CD14-positive monocyte (primary cell): ENCODE results near the gene GALC. TPM values are rescaled to one million over a fixed set of nuclear protein-coding genes. Genes with fewer than 3 reads are reported as not detected.

ENCODE experiments used
- DNase-seq, 3 donors: peaks; one replicate each; pipeline ENCODE4 v3.0.0-alpha.2; 2011 to 2022
- H2AFZ ChIP-seq: 2 replicates; pipeline ENCODE4 v1.6.0; 2012; ENCODE audit warnings: mild to moderate bottlenecking, low read depth, low read length, inconsistent platforms; ENCODE audit not compliant: insufficient read depth, poor library complexity, severe bottlenecking
- H3K27ac ChIP-seq, 2 donors: 1 replicate in 1 of 2; 2 replicates in 1 of 2; pipeline ENCODE4 v1.5.1; 2012 to 2013; ENCODE audit warnings: low read length in 2 of 2, control low read depth in 1 of 2, inconsistent platforms in 1 of 2, low read depth in 1 of 2, mild to moderate bottlenecking in 1 of 2
- H3K27me3 ChIP-seq, 2 donors: one replicate each; pipeline versions ENCODE4 v1.6.0 to v1.6.1; 2011 to 2013; ENCODE audit warnings: low read length in 2 of 2; ENCODE audit not compliant: control insufficient read depth in 2 of 2, insufficient read depth in 2 of 2
- H3K36me3 ChIP-seq, 2 donors: replicated peaks in 1 of 2; 1 replicate in 1 of 2; 2 replicates in 1 of 2; pipeline versions ENCODE4 v1.5.1 to v1.6.1; 2012 to 2013; ENCODE audit warnings: low read length in 2 of 2, control low read depth in 1 of 2, inconsistent platforms in 1 of 2, mild to moderate bottlenecking in 1 of 2; ENCODE audit not compliant: insufficient read depth in 2 of 2, control insufficient read depth in 1 of 2
- H3K4me1 ChIP-seq, 2 donors: 1 replicate in 1 of 2; 2 replicates in 1 of 2; pipeline versions ENCODE4 v1.5.1 to v1.6.1; 2012 to 2013; ENCODE audit warnings: low read length in 2 of 2, control low read depth in 1 of 2, inconsistent platforms in 1 of 2, mild to moderate bottlenecking in 1 of 2, moderate library complexity in 1 of 2; ENCODE audit not compliant: insufficient read depth in 2 of 2, control insufficient read depth in 1 of 2
- H3K4me2 ChIP-seq: replicated peaks from 2 replicates; pipeline ENCODE3; 2012; ENCODE audit warnings: low read length, moderate library complexity, mild to moderate bottlenecking; ENCODE audit not compliant: poor library complexity, severe bottlenecking; ENCODE audit errors: extremely low read depth
- H3K4me3 ChIP-seq, 3 experiments: fragments of 200-600 bp in 1 of 3; sonication (generic) in 1 of 3; replicated peaks in 1 of 3; 1 replicate in 2 of 3; 2 replicates in 1 of 3; pipeline ENCODE4 v1.5.1; 2011 to 2013; ENCODE audit warnings: low read length in 3 of 3, mild to moderate bottlenecking in 3 of 3, control low read depth in 2 of 3, low read depth in 2 of 3, inconsistent platforms in 1 of 3, moderate library complexity in 1 of 3
- H3K79me2 ChIP-seq: 2 replicates; pipeline ENCODE4 v1.6.0; 2012; ENCODE audit warnings: mild to moderate bottlenecking, control low read depth, inconsistent platforms, low read length, moderate library complexity; ENCODE audit not compliant: insufficient read depth
- H3K9ac ChIP-seq: 2 replicates; pipeline ENCODE4 v1.6.0; 2017; ENCODE audit warnings: low read length, mild to moderate bottlenecking; ENCODE audit not compliant: insufficient read depth, poor library complexity, severe bottlenecking
- H3K9me3 ChIP-seq, 2 donors: replicated peaks in 1 of 2; 1 replicate in 1 of 2; 2 replicates in 1 of 2; pipeline versions ENCODE4 v1.5.1 to v1.6.1; 2012 to 2013; ENCODE audit warnings: low read length in 2 of 2, control low read depth in 1 of 2; ENCODE audit not compliant: control insufficient read depth in 1 of 2, insufficient read depth in 1 of 2
- H4K20me1 ChIP-seq: 2 replicates; pipeline ENCODE4 v1.6.0; 2012; ENCODE audit warnings: mild to moderate bottlenecking, low read length, control low read depth, moderate library complexity; ENCODE audit not compliant: insufficient read depth
- H3K27ac Mint-ChIP-seq, 7 donors: one replicate each; pipeline ENCODE4 v1.8.0; 2020; ENCODE audit warnings: mild to moderate bottlenecking in 7 of 7, mixed read lengths in 7 of 7, moderate library complexity in 6 of 7, inconsistent platforms in 2 of 7
- H3K27me3 Mint-ChIP-seq, 3 donors: one replicate each; pipeline ENCODE4 v1.8.0; 2021 to 2022; ENCODE audit warnings: low read depth in 3 of 3, mild to moderate bottlenecking in 3 of 3, mixed read lengths in 3 of 3, moderate library complexity in 3 of 3, inconsistent platforms in 1 of 3
- H3K36me3 Mint-ChIP-seq, 2 donors: one replicate each; pipeline ENCODE4 v1.8.0; 2020; ENCODE audit warnings: mixed read lengths in 2 of 2, inconsistent platforms in 1 of 2, mild to moderate bottlenecking in 1 of 2
- H3K4me1 Mint-ChIP-seq: one replicate; pipeline ENCODE4 v1.8.0; 2020; ENCODE audit warnings: mild to moderate bottlenecking, mixed read lengths
- H3K4me3 Mint-ChIP-seq, 2 donors: one replicate each; pipeline ENCODE4 v1.8.0; 2020; ENCODE audit warnings: mild to moderate bottlenecking in 2 of 2, mixed read lengths in 2 of 2, moderate library complexity in 1 of 2
- H3K9me3 Mint-ChIP-seq, 7 donors: one replicate each; pipeline ENCODE4 v1.8.0; 2020 to 2022; ENCODE audit warnings: mixed read lengths in 7 of 7, mild to moderate bottlenecking in 6 of 7, moderate library complexity in 6 of 7, inconsistent platforms in 2 of 7
- WGBS: methylation state at CpG from one replicate; pipeline ENCODE4 v1.1.5; 2013; ENCODE audit warnings: missing lambda C conversion rate; ENCODE audit not compliant: insufficient coverage; 5-methylcytosine and 5-hydroxymethylcytosine counted together
- intact Hi-C, 2 donors: fragments of 100-400 bp; cut with micrococcal nuclease; formaldehyde crosslinking; loops; one replicate each; pipeline versions ENCODE4 v1.15.0 to v1.15.1; 2023
- polyA plus RNA-seq, 3 donors: library from polyadenylated mRNA; depleted of rRNA in 1 of 3; unstranded in 2 of 3; stranded (reverse) in 1 of 3; fragments of 300-500 nt in 2 of 3; fragments of >200 nt in 1 of 3; fragmentation: Illumina TruSeq in 2 of 3; gene quantifications; 1 replicate in 2 of 3; 2 replicates in 1 of 3; pipeline ENCODE4 v1.2.3, GENCODE V29; 2012 to 2021
- TF ChIP-seq, protein P1 (sequence below): fragments of 200-600 bp; IDR thresholded peaks from one replicate; pipeline ENCODE4 v1.8.0; 2022; ENCODE audit warnings: antibody characterized with exemption, mild to moderate bottlenecking

The GALC gene
- polyA plus RNA-seq, 3 donors = 28.6 to 40.6 (median 33.8) TPM

DNA sequence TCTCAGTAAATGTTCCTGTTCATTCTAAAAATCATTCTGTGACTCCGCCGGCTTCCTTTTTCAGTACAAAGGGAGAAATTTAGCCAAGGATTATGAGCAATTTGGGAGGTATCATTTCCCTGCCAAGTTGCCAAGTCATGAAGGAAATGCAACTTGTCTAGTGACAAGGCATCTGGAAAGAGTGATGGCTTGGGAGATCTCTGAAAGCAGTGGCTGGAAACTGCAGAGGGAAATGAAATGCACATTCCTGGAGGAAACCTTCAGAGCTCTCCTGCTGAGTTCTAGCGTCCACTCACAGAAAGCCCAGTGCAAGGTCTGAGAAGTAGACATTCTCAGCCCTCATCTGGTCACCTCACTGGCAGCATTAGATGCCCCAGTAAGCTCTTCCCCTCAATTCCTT, 91.7 kb downstream of the GALC start:
- Histone ChIP-seq H3K9ac (no peak overlapping the region), H3K4me2 (no peak overlapping the region), H4K20me1 (no peaks in the 10 kb centered on the region), H3K4me3 (no peak overlapping the region), H3K4me1 (no peaks in the 10 kb centered on the region), H3K79me2 (no peaks in the 10 kb centered on the region), H3K27me3 (peaks cover 25 to 28% of the 10 kb centered on the region in 2 donors), H2AFZ (no peak overlapping the region), H3K36me3 (no peaks in the 10 kb centered on the region), H3K9me3 (no peaks in the 10 kb centered on the region), H3K27ac (no peak overlapping the region)
- Mint-ChIP-seq H3K9me3 (peaks cover 0 to 3% (median 0%) of the 10 kb centered on the region in 7 donors), H3K27ac (no peak overlapping the region), H3K36me3 (no peaks in the 10 kb centered on the region), H3K4me3 (no peak overlapping the region), H3K4me1 (no peaks in the 10 kb centered on the region), H3K27me3 (peaks cover 6 to 19% (median 19%) of the 10 kb centered on the region in 3 donors)
- TF ChIP-seq, protein P1, sequence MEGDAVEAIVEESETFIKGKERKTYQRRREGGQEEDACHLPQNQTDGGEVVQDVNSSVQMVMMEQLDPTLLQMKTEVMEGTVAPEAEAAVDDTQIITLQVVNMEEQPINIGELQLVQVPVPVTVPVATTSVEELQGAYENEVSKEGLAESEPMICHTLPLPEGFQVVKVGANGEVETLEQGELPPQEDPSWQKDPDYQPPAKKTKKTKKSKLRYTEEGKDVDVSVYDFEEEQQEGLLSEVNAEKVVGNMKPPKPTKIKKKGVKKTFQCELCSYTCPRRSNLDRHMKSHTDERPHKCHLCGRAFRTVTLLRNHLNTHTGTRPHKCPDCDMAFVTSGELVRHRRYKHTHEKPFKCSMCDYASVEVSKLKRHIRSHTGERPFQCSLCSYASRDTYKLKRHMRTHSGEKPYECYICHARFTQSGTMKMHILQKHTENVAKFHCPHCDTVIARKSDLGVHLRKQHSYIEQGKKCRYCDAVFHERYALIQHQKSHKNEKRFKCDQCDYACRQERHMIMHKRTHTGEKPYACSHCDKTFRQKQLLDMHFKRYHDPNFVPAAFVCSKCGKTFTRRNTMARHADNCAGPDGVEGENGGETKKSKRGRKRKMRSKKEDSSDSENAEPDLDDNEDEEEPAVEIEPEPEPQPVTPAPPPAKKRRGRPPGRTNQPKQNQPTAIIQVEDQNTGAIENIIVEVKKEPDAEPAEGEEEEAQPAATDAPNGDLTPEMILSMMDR = no peak
- intact Hi-C loops = no loop called here
- no peak for DNase-seq
- WGBS = 54% methylated on average over 1 of the region's 3 CpGs

DNA sequence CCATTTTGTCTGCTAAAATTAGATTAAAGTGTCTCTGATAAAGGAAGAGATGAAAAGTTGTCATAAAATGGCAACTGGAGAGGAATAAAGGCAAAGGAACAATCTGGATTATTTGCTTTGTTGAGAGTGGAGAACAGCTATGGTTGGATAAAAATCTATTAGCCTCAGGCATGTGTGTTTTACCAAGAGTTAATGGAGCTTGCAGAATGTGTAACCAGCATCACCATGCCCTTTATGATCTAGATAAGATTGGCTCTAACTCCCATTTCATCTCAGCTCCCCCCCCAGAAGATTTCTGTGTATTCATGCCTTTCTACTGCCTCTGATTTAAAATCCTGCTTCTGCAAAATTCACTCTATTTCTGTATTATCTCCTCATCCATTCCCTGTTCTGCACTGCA, 93.8 kb downstream of the GALC start:
- intact Hi-C loops = no loop called here
- TF ChIP-seq, protein P1 = no peak
- no peak for DNase-seq
- H3K27me3 ChIP-seq = peaks cover 25 to 28% of the 10 kb centered on the region in 2 donors
- H3K27me3 Mint-ChIP-seq = peaks cover 4 to 17% (median 16%) of the 10 kb centered on the region in 3 donors
- no peak overlapping the region for H3K4me3 Mint-ChIP-seq
- no peak overlapping the region for H3K9ac ChIP-seq
- H3K36me3 ChIP-seq = no peaks in the 10 kb centered on the region
- H4K20me1 ChIP-seq = no peaks in the 10 kb centered on the region
- no peaks in the 10 kb centered on the region for H3K4me1 Mint-ChIP-seq
- peaks cover 0 to 1% (median 0%) of the 10 kb centered on the region in 7 donors for H3K9me3 Mint-ChIP-seq
- H3K27ac Mint-ChIP-seq = no peak overlapping the region
- H2AFZ ChIP-seq = no peak overlapping the region
- no peaks in the 10 kb centered on the region for H3K9me3 ChIP-seq
- no peak overlapping the region for H3K4me2 ChIP-seq
- H3K4me1 ChIP-seq = no peaks in the 10 kb centered on the region
- H3K36me3 Mint-ChIP-seq = no peaks in the 10 kb centered on the region
- H3K4me3 ChIP-seq = no peak overlapping the region
- H3K79me2 ChIP-seq = no peaks in the 10 kb centered on the region
- H3K27ac ChIP-seq = no peak overlapping the region
